ENCODE data around the gene ADARB1.
"Not testable (repeated sequence)": the region's sequence is repeated elsewhere in the genome, so short reads cannot be mapped to it uniquely, and the experiment has no call there.

Gene ADARB1, protein sequence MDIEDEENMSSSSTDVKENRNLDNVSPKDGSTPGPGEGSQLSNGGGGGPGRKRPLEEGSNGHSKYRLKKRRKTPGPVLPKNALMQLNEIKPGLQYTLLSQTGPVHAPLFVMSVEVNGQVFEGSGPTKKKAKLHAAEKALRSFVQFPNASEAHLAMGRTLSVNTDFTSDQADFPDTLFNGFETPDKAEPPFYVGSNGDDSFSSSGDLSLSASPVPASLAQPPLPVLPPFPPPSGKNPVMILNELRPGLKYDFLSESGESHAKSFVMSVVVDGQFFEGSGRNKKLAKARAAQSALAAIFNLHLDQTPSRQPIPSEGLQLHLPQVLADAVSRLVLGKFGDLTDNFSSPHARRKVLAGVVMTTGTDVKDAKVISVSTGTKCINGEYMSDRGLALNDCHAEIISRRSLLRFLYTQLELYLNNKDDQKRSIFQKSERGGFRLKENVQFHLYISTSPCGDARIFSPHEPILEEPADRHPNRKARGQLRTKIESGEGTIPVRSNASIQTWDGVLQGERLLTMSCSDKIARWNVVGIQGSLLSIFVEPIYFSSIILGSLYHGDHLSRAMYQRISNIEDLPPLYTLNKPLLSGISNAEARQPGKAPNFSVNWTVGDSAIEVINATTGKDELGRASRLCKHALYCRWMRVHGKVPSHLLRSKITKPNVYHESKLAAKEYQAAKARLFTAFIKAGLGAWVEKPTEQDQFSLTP

DNA sequence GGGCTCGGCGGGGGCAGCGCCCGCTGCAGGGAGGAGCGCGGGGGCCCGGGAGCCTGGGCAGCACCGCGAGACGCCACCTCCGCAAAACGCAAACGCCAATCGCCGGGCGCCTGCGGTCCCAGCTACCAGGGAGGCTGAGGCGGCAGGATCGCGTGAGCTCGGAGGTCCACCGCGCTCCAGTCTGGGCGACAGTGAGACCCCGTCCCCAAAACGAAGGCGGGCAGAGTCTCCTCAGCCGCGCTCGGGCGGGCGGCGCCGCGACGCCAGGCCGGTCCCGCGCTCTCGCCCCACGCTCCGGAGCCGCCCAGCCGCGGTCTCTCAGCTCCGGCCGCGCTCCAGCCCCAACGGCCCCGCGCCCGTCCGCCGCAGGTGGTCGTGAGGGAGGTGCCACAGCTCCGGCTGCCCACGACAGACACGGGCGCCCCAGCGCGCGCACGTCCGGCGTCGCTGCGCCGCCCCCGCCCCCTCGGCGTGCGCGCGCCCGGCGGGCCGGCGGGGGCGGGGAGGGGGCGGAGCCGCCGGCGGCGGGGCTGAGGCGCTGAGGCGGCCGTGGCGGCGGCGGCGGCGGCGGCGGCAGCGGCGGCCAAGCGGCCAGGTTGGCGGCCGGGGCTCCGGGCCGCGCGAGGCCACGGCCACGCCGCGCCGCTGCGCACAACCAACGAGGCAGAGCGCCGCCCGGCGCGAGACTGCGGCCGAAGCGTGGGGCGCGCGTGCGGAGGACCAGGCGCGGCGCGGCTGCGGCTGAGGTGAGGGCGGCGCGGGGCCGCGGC, at the start of gene ADARB1:
ADARB1 (plus strand) TSS at position 533 of the 770 bp plus-strand sequence. CDS start 97,077 bp downstream, outside the sequence.
- peak; percentile 96 for DNase-seq (ENCODE audit: insufficient read length, low spot score)

DNA sequence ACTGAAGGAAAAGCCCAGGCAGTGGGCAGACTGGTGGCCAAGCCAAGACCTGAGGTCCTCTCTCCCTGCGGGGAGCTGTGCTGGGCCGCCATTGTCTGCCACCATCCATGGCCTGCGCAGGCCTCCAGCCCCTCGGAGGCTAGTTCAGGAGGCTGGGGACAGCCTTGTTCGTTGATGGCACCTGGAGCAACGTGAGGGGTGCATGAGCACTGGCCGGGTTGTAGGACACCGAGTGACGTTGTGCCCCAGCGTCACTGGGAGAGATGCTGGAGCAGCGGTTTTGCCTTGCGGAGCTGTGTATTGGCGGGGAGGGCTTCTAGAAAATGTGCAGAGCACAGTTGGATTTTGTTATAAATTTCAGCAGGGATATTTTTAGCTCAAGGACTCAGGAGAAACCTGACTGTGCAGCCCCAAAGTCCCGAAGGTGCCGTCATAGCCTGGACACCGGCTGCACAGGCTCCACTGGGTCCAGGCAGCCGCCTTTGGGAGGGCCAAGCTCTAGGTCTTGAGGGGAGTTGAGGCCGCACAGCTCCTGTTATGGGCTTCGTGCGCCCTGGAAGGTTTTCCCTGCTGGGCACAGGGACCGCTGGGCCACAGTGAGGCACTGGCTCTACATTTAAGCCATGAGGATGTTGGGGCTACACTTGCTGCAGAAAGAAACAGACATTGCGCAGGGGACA, 48.2 kb upstream of the ADARB1 start:
- FAIRE-seq (no peak), DNase-seq (ENCODE audit: insufficient read length, low spot score) (no peak)

More for the DNA sequence above, at the start of gene ADARB1:
- FAIRE-seq = no peak

DNA sequence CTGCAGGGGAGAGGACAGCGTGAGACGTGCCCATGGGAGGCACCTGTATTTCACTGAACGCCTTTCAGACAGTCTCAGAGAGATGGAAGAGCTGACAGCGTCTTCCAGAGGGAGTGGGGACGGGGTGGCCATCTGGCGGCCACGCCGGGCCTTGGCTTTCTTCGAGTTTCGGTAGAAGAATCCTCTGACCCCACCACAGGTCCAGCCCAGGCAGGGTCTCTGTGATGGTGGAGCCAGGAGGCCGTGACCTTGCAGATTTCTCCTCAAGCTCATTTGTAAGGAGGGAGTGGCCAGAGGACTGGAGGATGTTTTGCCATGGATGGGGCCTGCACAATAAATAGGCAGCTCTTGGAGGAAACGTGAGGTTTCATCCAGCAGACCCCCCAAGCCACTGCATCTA, 47.6 kb upstream of the ADARB1 start:
- DNase-seq (ENCODE audit: insufficient read length, low spot score) = no peak

DNA sequence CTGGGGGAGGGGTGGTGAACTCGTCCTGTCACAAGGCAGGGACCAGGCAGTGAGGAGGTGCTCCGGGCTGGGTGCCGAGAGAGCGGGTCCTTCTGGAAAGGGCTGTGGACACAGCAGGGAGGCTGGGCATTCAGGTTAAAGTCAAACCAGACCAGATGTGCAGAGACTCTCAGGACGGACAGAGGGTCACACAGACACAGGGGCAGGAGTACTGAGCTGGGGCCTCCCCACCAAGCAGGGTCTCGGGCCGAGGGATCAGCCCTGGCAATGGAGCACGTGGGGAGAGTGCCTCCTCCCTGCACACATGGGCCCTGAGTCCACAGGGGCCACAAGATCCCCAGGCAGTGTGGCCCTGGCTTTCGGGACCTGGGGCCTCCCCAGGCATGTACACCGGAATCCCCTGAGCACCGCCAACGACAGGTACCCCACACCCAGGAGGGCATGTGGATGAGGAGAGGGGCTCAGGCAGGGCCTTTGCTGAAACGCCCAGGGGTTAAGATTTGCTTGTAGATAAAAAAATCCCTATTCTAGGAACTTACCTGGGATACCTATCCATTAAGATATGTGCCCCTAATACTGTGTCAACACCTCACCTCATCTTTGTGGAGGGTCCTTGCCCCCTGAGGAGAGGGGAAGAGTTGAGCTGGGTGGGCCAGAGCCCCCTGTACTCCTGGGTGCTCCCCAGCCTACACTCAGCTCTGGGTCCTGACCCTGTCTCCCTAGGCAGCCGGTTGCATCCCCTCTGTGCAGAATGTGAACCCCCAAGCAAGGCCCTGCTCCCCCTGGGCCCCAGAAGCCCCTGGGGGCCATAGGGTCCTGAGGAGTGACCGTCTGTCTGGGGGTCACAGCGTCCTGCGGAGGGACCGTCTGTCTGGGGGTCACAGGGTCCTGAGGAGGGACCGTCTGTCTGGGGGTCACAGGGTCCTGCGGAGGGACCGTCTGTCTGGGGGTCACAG, 46.9 kb upstream of the ADARB1 start:
- DNase-seq (ENCODE audit: insufficient read length, low spot score) (no peak), FAIRE-seq (no peak)

More for the DNA sequence above, 47.6 kb upstream of the ADARB1 start:
- no peak for FAIRE-seq

DNA sequence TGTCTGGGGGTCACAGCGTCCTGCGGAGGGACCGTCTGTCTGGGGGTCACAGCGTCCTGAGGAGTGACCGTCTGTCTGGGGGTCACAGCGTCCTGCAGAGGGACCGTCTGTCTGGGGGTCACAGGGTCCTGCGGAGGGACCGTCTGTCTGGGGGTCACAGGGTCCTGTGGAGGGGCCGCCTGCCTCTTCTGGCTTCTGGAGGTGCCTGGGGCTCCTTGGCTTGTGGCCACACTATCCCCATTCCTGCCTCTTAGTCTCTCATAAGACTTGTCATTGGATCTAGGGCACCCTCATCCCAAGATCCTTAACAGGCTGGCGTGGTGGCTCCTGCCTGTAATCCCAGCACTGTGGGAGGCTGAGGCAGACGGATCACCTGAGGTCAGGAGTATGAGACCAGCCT, 45.7 kb upstream of the ADARB1 start:
- not testable (repeated sequence) for FAIRE-seq; DNase-seq (ENCODE audit: insufficient read length, low spot score)

DNA sequence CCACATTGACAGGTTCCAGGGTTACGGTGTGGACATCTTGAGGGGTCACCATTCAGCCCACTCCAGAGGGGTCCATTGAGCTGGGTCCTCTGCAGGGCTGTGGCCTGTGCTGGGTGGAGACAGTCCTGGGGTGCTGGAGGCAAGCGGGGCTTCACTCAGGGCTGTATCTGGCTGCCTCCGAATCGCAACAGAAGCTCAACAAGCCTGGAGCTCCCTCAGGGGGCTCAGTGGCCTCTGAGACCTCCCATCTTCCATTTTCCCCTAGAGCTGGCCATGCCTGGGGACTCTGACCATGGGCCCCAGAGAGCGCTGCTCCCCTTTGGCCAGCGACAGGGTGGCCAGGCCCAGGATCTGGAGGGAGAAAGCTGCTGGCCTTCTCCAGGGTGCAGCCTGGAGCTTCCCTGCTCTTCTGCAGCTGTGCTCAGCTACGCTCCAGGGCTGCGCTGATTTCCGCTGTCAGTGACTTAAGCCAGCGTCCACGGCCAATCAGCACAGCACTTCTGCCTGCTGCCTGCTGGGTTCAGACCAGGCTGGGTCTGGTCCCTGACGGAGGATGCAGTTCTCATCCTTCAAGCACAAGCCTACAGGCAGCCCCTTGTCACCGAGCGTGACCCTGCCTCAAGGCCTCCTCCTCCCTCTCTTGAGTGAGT, 45.0 kb upstream of the ADARB1 start:
- FAIRE-seq = no peak
- DNase-seq (ENCODE audit: insufficient read length, low spot score) = no peak

DNA sequence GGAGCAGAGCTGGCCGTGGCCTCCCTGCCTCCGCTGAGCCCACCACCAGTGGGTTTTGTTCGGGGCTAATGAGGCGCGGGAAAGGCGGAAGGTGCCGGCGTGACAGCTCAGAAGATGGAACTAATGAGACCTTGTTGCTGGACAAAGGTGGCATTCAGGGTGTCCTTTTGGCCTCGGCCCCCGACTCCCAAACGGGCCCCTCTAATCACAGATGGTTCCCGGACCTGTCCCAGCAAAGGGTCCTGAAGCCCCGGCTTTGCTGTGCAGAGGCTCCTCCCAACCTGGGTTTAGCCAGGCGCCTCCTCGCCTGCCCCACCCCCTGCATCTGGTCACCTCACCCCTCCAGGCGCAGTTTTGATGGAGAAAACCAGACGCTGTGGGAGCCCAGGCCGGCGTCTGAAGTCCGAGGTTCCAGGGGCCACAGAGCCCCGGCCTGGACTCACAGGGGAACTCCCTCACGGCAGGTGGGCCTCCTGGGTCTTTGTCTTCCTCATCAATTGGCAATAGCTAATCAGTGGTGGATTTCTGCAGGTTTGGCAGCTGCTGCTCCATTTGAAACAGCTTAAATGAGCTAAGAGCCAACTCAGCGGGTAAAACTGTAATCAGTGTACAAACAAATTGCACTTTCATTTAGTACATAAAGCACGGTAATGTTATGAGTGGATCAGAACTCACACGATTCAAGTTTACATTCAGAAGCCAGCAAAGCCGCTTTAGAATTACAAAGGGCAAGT, 44.3 kb upstream of the ADARB1 start:
- FAIRE-seq (no peak), DNase-seq (ENCODE audit: insufficient read length, low spot score) (no peak)

DNA sequence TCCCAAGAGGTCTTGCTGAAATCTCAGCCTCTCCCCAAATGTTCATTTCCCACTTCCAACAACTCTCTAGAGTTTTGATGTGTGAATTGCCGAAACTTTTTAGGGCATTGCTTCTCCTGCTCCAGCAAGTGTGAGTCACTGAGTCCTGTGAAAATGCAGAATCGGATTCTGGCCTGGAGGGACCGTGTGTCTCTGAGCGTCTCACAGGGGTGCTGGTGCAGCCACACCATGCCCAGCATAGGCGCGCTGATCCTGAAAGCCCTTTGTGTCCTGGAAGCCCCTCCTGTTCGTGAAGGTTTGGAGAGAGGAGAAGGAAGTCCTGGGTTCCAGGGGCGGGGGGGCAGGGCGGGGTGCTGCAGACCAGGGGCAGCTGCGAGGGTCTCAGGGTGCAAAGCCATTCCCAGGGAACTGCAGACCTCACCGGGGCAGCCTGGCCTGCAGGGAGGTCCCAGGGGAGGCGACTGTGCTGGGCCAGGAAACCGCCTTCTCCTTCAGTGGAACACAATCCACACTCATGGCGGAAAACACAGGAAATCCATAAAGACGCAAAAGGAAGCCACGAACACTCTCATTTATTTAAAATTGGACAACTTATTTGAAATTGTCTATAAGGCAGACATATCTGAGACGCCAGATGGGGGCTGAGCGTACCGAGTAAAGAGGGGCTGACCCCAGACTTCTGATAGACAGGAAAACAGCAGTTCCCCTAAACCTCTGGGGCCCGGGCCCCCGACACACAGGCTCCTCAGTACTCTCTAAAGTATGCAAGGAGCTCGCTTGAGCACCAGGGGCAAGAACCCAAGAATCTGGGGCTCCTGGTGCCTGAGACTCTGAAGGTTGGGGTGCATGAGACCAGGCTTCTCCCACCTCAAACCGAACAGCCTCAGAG, 43.5 kb upstream of the ADARB1 start:
- FAIRE-seq = no peak
- DNase-seq (ENCODE audit: insufficient read length, low spot score) = no peak

DNA sequence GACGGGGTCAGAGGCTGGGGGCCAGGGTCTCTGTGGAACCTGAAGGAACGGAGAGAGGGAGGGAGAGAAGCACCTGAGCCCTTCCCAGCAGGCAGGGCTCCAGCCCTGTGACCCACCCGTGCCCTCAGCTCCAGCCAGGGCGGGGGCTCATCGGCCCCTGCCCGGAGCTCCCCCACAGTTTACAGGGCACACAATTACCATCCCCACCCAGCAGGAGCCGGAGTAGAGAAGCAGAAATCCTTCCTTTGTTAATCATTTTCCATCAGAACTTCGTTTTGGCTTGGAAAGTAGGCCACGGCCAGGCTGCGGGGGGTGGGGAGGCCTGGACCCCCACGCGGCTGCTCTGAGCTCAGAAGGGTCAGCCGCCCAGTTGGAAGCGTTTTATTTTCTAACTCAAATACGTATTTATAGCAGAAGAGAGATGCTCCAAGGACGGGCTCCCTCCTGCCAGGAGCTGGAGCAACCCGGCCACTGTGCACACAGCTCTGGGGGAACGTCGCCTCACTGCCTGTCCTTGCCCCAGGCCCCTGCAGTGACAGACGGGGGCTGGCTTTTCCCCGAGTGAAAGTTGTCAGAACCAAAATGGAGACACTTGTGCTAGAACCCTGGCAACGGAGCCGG, 42.7 kb upstream of the ADARB1 start:
- DNase-seq (ENCODE audit: insufficient read length, low spot score) (no peak), FAIRE-seq (no peak)

DNA sequence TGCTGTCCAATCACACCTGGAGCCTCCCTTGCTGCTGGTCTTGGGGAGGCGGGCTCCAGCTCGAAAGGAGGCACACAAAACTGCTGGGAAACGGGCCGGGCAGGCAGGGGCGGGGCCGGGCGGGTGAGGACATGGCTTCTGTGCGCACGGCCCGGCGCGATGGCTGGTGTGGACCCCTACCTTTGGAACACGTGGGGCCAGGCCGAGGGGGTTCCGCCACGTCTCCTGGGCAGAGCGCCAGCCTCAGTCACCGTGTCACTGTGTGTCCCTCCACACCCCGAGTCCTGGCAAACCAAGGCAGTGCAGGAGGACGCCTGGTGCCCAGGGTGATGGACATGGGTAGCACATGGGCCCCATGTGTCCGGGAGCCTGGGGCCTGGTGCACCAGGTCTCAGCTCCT, 42.0 kb upstream of the ADARB1 start:
- DNase-seq (ENCODE audit: insufficient read length, low spot score) (no peak), FAIRE-seq (no peak)

DNA sequence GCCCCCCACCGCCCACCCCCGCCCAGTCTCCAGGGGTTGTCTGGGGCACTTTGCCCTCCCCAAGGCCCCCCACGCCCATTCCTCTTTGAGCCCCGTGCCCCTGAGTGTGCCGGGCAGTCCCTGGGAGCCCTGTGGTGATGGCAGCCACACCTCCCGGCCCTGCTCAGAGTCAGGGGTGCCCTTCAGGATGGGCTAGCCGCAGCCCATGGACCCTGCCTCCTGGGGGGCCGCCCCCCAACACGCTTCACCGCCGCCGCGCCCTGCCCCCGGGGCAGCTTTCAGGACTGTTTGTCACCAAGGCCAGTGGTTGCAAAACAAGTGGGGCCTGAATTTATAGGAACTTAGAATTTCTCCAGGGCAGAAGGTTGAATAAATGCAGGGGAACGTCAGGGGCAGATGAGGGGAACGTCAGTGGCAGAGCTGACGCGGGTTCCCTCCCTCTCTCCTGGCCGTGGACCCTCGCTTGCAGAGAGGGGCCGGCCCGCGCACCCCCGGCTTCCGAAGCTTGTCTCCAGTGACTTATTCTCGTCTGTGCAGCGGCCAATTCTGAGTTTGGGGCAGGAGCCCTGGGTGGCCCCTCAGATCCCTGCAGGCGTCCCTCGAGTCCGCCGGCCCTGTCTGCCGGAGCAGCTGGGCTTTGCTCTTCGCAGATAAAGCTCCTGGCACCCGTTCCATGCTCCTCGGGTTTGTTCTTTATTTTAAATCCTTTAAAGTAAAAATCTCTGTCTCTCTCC, 41.2 kb upstream of the ADARB1 start:
- DNase-seq (ENCODE audit: insufficient read length, low spot score) (no peak), FAIRE-seq (no peak)

DNA sequence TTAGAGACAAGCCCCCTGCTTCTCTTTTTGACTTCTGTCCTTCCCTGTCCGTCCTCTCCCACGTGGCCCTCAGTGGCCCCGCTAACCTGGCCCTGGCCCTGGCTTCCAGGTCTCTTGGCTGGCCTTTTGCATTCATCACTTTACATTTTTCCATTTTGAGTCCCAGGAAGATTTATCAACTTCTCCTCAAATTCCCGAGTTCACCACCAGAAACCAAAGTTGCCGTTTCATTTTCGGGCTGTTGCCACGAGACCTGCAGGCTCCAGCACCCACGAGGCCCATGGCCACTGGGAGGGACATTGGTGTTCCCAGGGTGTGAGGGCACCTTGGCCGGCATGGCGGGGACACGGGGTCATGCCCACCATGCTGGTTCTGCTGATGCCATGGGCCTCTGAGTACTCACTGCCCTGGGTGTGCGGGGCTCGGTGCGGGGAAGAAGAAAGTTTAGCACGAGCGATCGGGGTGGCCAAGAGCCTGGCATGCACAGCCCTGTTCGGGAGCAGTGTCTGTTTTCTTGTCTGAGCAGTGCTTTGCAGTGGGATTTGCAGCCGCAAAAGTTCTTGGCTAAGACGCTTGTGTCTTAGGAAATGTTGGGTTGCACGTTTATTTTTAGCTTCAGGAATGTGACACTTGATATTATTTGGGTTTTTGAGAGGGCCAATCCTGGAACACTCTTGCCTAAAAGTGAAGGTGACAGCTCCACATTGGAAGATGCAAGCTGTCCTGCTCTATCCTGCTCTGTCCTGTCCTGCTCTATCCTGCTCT, 40.4 kb upstream of the ADARB1 start:
- DNase-seq (ENCODE audit: insufficient read length, low spot score) = no peak
- FAIRE-seq = no peak

DNA sequence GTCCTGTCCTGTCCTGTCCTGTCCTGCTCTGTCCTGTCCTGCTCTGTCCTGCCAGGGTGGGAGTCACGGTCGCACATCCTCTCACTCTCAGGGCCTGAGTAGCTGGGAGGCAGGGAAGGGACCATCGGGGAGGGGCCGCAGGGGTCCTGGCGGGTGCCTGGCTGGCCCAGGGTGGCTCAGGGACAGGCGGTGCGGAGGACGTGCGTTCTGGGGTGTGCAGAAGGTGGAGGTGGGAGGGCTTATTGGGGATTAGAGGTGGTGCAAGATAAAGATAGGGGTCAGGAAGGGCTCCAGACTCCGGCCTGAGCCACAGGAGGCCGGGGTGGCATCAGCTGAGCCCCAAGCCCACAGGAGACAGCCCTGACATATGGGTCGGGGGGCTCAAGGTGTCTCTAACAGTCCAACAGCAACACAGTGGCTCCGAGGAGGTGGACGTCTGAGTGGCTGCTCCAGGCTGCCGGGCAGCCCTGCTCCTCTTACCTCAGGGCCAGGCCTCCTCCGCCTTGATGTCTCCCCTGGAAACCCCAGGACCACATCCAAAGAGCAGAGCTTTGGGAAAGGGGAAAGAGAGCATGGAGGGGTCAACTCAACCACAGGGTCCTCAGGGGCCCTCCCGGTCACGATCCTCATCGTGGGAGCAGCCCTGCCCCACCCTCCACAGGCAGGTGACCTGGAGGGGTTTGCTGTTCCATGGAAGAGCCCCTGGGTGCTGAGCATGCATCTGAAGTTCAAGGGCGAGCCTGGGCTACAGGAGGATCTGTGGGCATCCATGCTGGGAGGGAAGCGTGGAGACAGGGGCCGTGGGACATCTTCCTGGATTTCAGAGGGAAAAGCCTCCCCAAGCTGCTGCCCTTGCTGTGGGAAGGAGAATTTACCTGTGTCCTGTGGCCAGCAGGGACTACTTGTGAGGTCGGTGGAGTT, 39.6 kb upstream of the ADARB1 start:
- FAIRE-seq (no peak), DNase-seq (ENCODE audit: insufficient read length, low spot score) (no peak)

DNA sequence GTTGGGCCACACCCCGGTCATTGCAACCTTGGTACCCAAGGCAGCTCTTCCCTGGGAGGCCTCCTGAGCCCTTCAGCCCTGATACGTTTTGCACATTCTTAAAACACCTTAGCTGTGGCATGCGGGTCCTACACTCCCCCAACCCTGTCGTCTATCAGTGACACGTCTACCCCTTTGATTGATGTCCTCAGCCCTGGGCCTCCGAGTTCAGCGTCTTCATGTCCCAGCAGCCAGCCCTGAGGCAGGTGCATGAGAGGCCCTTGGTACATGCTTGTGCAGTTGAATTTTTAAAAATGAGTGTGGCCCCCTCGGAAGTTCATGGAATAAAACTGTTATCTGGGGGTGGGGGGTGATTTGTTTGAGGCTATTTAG, 38.9 kb upstream of the ADARB1 start:
- no peak for FAIRE-seq
- no peak for DNase-seq (ENCODE audit: insufficient read length, low spot score)

DNA sequence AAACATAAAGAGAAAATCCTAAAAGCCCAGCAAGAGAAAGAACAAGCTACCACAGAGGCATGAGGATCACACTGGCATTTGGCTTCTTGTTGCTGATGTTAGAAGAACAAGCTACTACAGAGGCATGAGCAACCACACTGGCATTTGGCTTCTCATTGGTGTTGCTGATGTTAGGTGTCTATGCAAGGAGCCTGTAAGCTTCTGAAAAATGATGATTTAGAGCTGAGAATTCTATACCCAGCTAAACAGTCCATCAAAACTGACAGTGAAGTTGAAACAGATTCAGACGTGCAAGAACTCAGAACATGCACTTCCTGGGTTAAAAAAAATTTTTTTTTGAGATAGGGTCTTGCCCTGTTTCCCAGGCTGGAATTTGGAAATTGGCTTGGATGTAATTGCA, 37.8 kb upstream of the ADARB1 start:
- DNase-seq (ENCODE audit: insufficient read length, low spot score) (no peak), FAIRE-seq (no peak)

Data from GM19239 (cell line).